IgD-negative memory B cell (primary cell): Measurements from ENCODE around the gene SLC35E1. TPM values are rescaled to one million over a fixed set of nuclear protein-coding genes. Genes with fewer than 3 reads are reported as not detected.

Source experiments
- H3K27ac Mint-ChIP-seq, 3 donors: one replicate each; pipeline ENCODE4 v1.8.0; 2020 to 2022; ENCODE audit warnings: mild to moderate bottlenecking in 3 of 3, mixed read lengths in 3 of 3, moderate library complexity in 1 of 3
- H3K27me3 Mint-ChIP-seq: one replicate; pipeline ENCODE4 v1.8.0; 2021; ENCODE audit warnings: mixed read lengths
- H3K36me3 Mint-ChIP-seq: one replicate; pipeline ENCODE4 v1.8.0; 2020; ENCODE audit warnings: mild to moderate bottlenecking, mixed read lengths
- H3K4me1 Mint-ChIP-seq, 3 donors: one replicate each; pipeline ENCODE4 v1.8.0; 2020 to 2022; ENCODE audit warnings: mixed read lengths in 3 of 3, mild to moderate bottlenecking in 1 of 3
- H3K4me3 Mint-ChIP-seq, 4 donors: one replicate each; pipeline ENCODE4 v1.8.0; 2020 to 2022; ENCODE audit warnings: mild to moderate bottlenecking in 4 of 4, mixed read lengths in 4 of 4, moderate library complexity in 3 of 4
- H3K9me3 Mint-ChIP-seq, 3 donors: one replicate each; pipeline ENCODE4 v1.8.0; 2020 to 2021; ENCODE audit warnings: mixed read lengths in 3 of 3, mild to moderate bottlenecking in 1 of 3
- polyA plus RNA-seq: library from polyadenylated mRNA; unstranded; fragments of 300-500 nt; fragmentation: Illumina TruSeq; gene quantifications from one replicate; pipeline ENCODE4 v1.2.3, GENCODE V29; 2021

The SLC35E1 gene
- polyA plus RNA-seq, 1 donor from 2014 or later: 18.9 TPM

GRCh38 chr19:16536130-16536529 is 36.1 kb downstream of the SLC35E1 start:
- Mint-ChIP-seq H3K9me3 (no peaks in the 10 kb centered on the region), H3K27ac (peak overlapping the region in 1 of 3 donors; percentile 56), H3K4me3 (no peak overlapping the region), H3K36me3 (peaks cover 6% of the 10 kb centered on the region), H3K27me3 (no peaks in the 10 kb centered on the region), H3K4me1 (peaks cover 2 to 22% (median 18%) of the 10 kb centered on the region in 3 donors)

- H3K4me3 Mint-ChIP-seq: no peak overlapping the region
- H3K4me1 Mint-ChIP-seq: peaks cover 0 to 20% (median 15%) of the 10 kb centered on the region in 3 donors
- no peaks in the 10 kb centered on the region for H3K9me3 Mint-ChIP-seq
- peak overlapping the region in 1 of 3 donors; percentile 56 for H3K27ac Mint-ChIP-seq
- H3K27me3 Mint-ChIP-seq: no peaks in the 10 kb centered on the region
- H3K36me3 Mint-ChIP-seq: peaks cover 6% of the 10 kb centered on the region
These were observed 36.8 kb downstream of the SLC35E1 start for GRCh38 chr19:16535381-16535780.

GRCh38 chr19:16532440-16533234 is 39.6 kb downstream of the SLC35E1 start:
- Mint-ChIP-seq H3K27ac (no peak overlapping the region), H3K4me1 (peaks cover 0 to 4% (median 4%) of the 10 kb centered on the region in 3 donors), H3K36me3 (peaks cover 3% of the 10 kb centered on the region), H3K4me3 (no peak overlapping the region), H3K27me3 (no peaks in the 10 kb centered on the region), H3K9me3 (no peaks in the 10 kb centered on the region)

- Mint-ChIP-seq H3K27me3 (no peaks in the 10 kb centered on the region), H3K4me1 (peaks cover 0 to 1% (median 0%) of the 10 kb centered on the region in 3 donors), H3K9me3 (no peaks in the 10 kb centered on the region), H3K36me3 (peaks cover 3% of the 10 kb centered on the region), H3K4me3 (no peak overlapping the region), H3K27ac (peak overlapping the region in 1 of 3 donors; percentile 87)
These were observed 40.9 kb downstream of the SLC35E1 start for GRCh38 chr19:16531380-16531669.

- no peaks in the 10 kb centered on the region for H3K9me3 Mint-ChIP-seq
- H3K27me3 Mint-ChIP-seq: no peaks in the 10 kb centered on the region
- peaks cover 3% of the 10 kb centered on the region for H3K36me3 Mint-ChIP-seq
- H3K4me1 Mint-ChIP-seq: peaks cover 0 to under 1% (median 0%) of the 10 kb centered on the region in 3 donors
- H3K4me3 Mint-ChIP-seq: no peak overlapping the region
- H3K27ac Mint-ChIP-seq: no peak overlapping the region
These were observed 41.5 kb downstream of the SLC35E1 start for GRCh38 chr19:16530540-16531379.

GRCh38 chr19:16529466-16530144 is 42.6 kb downstream of the SLC35E1 start:
- peaks cover 3% of the 10 kb centered on the region for H3K36me3 Mint-ChIP-seq
- H3K4me3 Mint-ChIP-seq: peak overlapping the region in 1 of 4 donors; percentile 32
- H3K27me3 Mint-ChIP-seq: no peaks in the 10 kb centered on the region
- no peaks in the 10 kb centered on the region for H3K9me3 Mint-ChIP-seq
- no peaks in the 10 kb centered on the region for H3K4me1 Mint-ChIP-seq
- H3K27ac Mint-ChIP-seq: no peak overlapping the region

GRCh38 chr19:16527971-16528521 is 44.2 kb downstream of the SLC35E1 start:
- H3K4me3 Mint-ChIP-seq: no peak overlapping the region
- H3K9me3 Mint-ChIP-seq: no peaks in the 10 kb centered on the region
- H3K27ac Mint-ChIP-seq: no peak overlapping the region
- H3K4me1 Mint-ChIP-seq: no peaks in the 10 kb centered on the region
- peaks cover 5% of the 10 kb centered on the region for H3K36me3 Mint-ChIP-seq
- no peaks in the 10 kb centered on the region for H3K27me3 Mint-ChIP-seq

GRCh38 chr19:16527334-16527935 is 44.8 kb downstream of the SLC35E1 start:
- Mint-ChIP-seq H3K4me1 (no peaks in the 10 kb centered on the region), H3K4me3 (no peak overlapping the region), H3K9me3 (no peaks in the 10 kb centered on the region), H3K27me3 (no peaks in the 10 kb centered on the region), H3K27ac (no peak overlapping the region), H3K36me3 (peaks cover 5% of the 10 kb centered on the region)

- Mint-ChIP-seq H3K27ac (no peak overlapping the region), H3K27me3 (no peaks in the 10 kb centered on the region), H3K4me1 (no peaks in the 10 kb centered on the region), H3K36me3 (peaks cover 4% of the 10 kb centered on the region), H3K9me3 (no peaks in the 10 kb centered on the region), H3K4me3 (no peak overlapping the region)
These were observed 46.3 kb downstream of the SLC35E1 start for GRCh38 chr19:16525751-16526481.

GRCh38 chr19:16524991-16525734 is 47.1 kb downstream of the SLC35E1 start:
- Mint-ChIP-seq H3K4me3 (no peak overlapping the region), H3K36me3 (peaks cover 4% of the 10 kb centered on the region)

GRCh38 chr19:16522559-16523377 is 49.4 kb downstream of the SLC35E1 start:
- H3K27ac Mint-ChIP-seq: no peak overlapping the region
- H3K9me3 Mint-ChIP-seq: no peaks in the 10 kb centered on the region
- no peaks in the 10 kb centered on the region for H3K27me3 Mint-ChIP-seq
- no peaks in the 10 kb centered on the region for H3K4me1 Mint-ChIP-seq
- H3K4me3 Mint-ChIP-seq: no peak overlapping the region
- peaks cover 4% of the 10 kb centered on the region for H3K36me3 Mint-ChIP-seq

More at GRCh38 chr19:16524991-16525734, 47.1 kb downstream of the SLC35E1 start:
- H3K27me3 Mint-ChIP-seq: no peaks in the 10 kb centered on the region
- H3K4me1 Mint-ChIP-seq: no peaks in the 10 kb centered on the region
- H3K27ac Mint-ChIP-seq: no peak overlapping the region
- no peaks in the 10 kb centered on the region for H3K9me3 Mint-ChIP-seq

GRCh38 chr19:16521715-16522289 is 50.4 kb downstream of the SLC35E1 start:
- no peak overlapping the region for H3K4me3 Mint-ChIP-seq
- H3K36me3 Mint-ChIP-seq: peaks cover 4% of the 10 kb centered on the region
- H3K27ac Mint-ChIP-seq: no peak overlapping the region
- no peaks in the 10 kb centered on the region for H3K4me1 Mint-ChIP-seq
- no peaks in the 10 kb centered on the region for H3K27me3 Mint-ChIP-seq
- no peaks in the 10 kb centered on the region for H3K9me3 Mint-ChIP-seq
